GM21717 (cell line): ENCODE results near the gene MAP1LC3B.
"Not testable (repeated sequence)": the region's sequence is repeated elsewhere in the genome, so short reads cannot be mapped to it uniquely, and the experiment has no call there.

Experiments
- ATAC-seq: cut with Tn5 transposase; IDR thresholded peaks from one replicate; pipeline ENCODE4 v1.9.1; 2021; ENCODE audit warnings: mild to moderate bottlenecking, moderate library complexity; ENCODE audit not compliant: unreplicated experiment

Gene MAP1LC3B

GRCh38 chr16:87380403-87380802 is 11.7 kb upstream of the MAP1LC3B start:
- no peak for ATAC-seq

GRCh38 chr16:87380881-87381280 is 11.3 kb upstream of the MAP1LC3B start:
- ATAC-seq = no peak

- no peak for ATAC-seq
Observed at GRCh38 chr16:87382023-87382785, 9.9 kb upstream of the MAP1LC3B start.

GRCh38 chr16:87383505-87384161 is 8.5 kb upstream of the MAP1LC3B start, which contains the start of gene FBXO31:
Gene FBXO31, minus strand, starts transcription at chr16:87383776. Its CDS starts 32 bp downstream, at chr16:87383744.
- ATAC-seq = peak; percentile 42

GRCh38 chr16:87384162-87384874 is 7.8 kb upstream of the MAP1LC3B start:
- ATAC-seq = peak; percentile 26

GRCh38 chr16:87384875-87385167 is 7.3 kb upstream of the MAP1LC3B start:
- ATAC-seq = not testable (repeated sequence)

- ATAC-seq = peak; percentile 49
Observed at GRCh38 chr16:87387942-87388817, 4.0 kb upstream of the MAP1LC3B start.

GRCh38 chr16:87388818-87389134 is 3.4 kb upstream of the MAP1LC3B start:
- no peak for ATAC-seq

GRCh38 chr16:87389245-87389644 is 2.9 kb upstream of the MAP1LC3B start:
- ATAC-seq = no peak

- ATAC-seq = not testable (repeated sequence)
Observed at GRCh38 chr16:87389914-87390313, 2.2 kb upstream of the MAP1LC3B start.

- ATAC-seq = no peak
Observed at GRCh38 chr16:87390641-87391323, 1.4 kb upstream of the MAP1LC3B start.

GRCh38 chr16:87391324-87391949 is 699 bp upstream of the MAP1LC3B start:
- ATAC-seq = peak; percentile 17

GRCh38 chr16:87392821-87393679 is 914 bp downstream of the MAP1LC3B start:
- no peak for ATAC-seq

GRCh38 chr16:87393680-87394055 is 1.5 kb downstream of the MAP1LC3B start:
- no peak for ATAC-seq

- no peak for ATAC-seq
Observed at GRCh38 chr16:87395181-87395842, 3.2 kb downstream of the MAP1LC3B start.

GRCh38 chr16:87404764-87405625 is 12.9 kb downstream of the MAP1LC3B start:
- no peak for ATAC-seq

GRCh38 chr16:87406495-87407088 is 14.5 kb downstream of the MAP1LC3B start:
- ATAC-seq = no peak
